PC-9 (cell line): ENCODE data around the gene ARHGAP45. TPM values are rescaled to one million over a fixed set of nuclear protein-coding genes. Genes with fewer than 3 reads are reported as not detected.

Experiments used
- BruUV-seq: library from RNA; stranded (reverse); fragments of 400-500 nt; replicated peaks from 2 replicates; lab custom pipeline; 2021; lab: Mats Ljungman, UMichigan
- CTCF ChIA-PET: fragments of 300-600 bp; sonication (Branson Sonifier 250); formaldehyde crosslinking; loops from one replicate; lab custom pipeline; 2022; ENCODE audit warnings: antibody characterized with exemption; lab: Charles Lee
- POLR2A ChIA-PET: fragments of 300-600 bp; sonication (Branson Sonifier 250); formaldehyde crosslinking; loops from one replicate; lab custom pipeline; 2022; ENCODE audit warnings: antibody characterized with exemption; ENCODE audit not compliant: unreplicated experiment; lab: Charles Lee
- DNase-seq, 2 experiments: peaks; one replicate each; pipeline versions ENCODE4 v3.0.0 to v3.0.0-alpha.2; 2015 to 2022; ENCODE audit warnings: mixed read lengths in 1 of 2
- H2AFZ ChIP-seq: fragments of 200-600 bp; sonication (generic); 2 replicates; pipeline ENCODE4 v1.8.1; 2017; ENCODE audit warnings: antibody characterized with exemption
- H3F3A ChIP-seq: fragments of 200-600 bp; sonication (generic); 2 replicates; pipeline ENCODE4 v1.8.1; 2017; ENCODE audit warnings: antibody characterized with exemption, mild to moderate bottlenecking, low read depth; ENCODE audit not compliant: insufficient read depth
- H3K27ac ChIP-seq: fragments of 200-600 bp; sonication (generic); 2 replicates; pipeline ENCODE4 v1.6.1; 2016; ENCODE audit warnings: mixed run types
- H3K27me3 ChIP-seq: fragments of 200-600 bp; sonication (generic); 2 replicates; pipeline ENCODE4 v1.6.1; 2016; ENCODE audit warnings: low read depth, mixed run types; ENCODE audit not compliant: insufficient read depth
- H3K36me3 ChIP-seq: fragments of 200-600 bp; sonication (generic); 2 replicates; pipeline ENCODE4 v1.6.1; 2016; ENCODE audit warnings: low read depth, mixed run types
- H3K4me1 ChIP-seq: fragments of 200-600 bp; sonication (generic); replicated peaks from 2 replicates; pipeline ENCODE4 v1.6.1; 2016; ENCODE audit warnings: mixed run types; ENCODE audit not compliant: insufficient read depth
- H3K4me2 ChIP-seq: fragments of 200-600 bp; sonication (generic); 2 replicates; pipeline ENCODE4 v1.6.1; 2017; ENCODE audit warnings: mixed run types
- H3K4me3 ChIP-seq: fragments of 200-600 bp; sonication (generic); 2 replicates; pipeline ENCODE4 v1.6.1; 2016; ENCODE audit warnings: mixed run types
- H3K79me2 ChIP-seq: fragments of 200-600 bp; sonication (generic); 2 replicates; pipeline ENCODE4 v1.6.1; 2017; ENCODE audit warnings: low read depth, mixed run types
- H3K9me2 ChIP-seq: fragments of 200-600 bp; sonication (generic); 2 replicates; pipeline ENCODE4 v1.8.1; 2017; ENCODE audit warnings: mild to moderate bottlenecking; ENCODE audit not compliant: insufficient read depth
- H3K9me3 ChIP-seq: fragments of 200-600 bp; sonication (generic); 2 replicates; pipeline ENCODE4 v1.8.1; 2016; ENCODE audit warnings: low read depth; ENCODE audit not compliant: insufficient read depth
- H4K20me1 ChIP-seq: fragments of 200-600 bp; sonication (generic); 2 replicates; pipeline ENCODE4 v1.8.1; 2017; ENCODE audit not compliant: insufficient read depth
- EZH2 ChIP-seq: fragments of 200-600 bp; sonication (generic); IDR thresholded peaks from 2 replicates; pipeline ENCODE4 v1.8.0; 2017; ENCODE audit warnings: antibody characterized with exemption, low read depth
- intact Hi-C: fragments of 100-400 bp; cut with micrococcal nuclease; formaldehyde crosslinking; loops from one replicate; pipeline ENCODE4 v1.10.0; 2022; ENCODE audit not compliant: unreplicated experiment
- total RNA-seq: library from RNA; stranded (reverse); gene quantifications from 2 replicates; pipeline ENCODE4 v1.2.3, GENCODE V29; 2021
- TF ChIP-seq, protein P1 (sequence below): fragments of 200-600 bp; sonication (generic); conservative IDR thresholded peaks from 2 replicates; pipeline ENCODE4 v1.6.1; 2017; ENCODE audit warnings: mixed run types, antibody characterized with exemption, mild to moderate bottlenecking, moderate library complexity

ARHGAP45 gene
- total RNA-seq, 1 experiment from 2014 or later, result 20.2 TPM

- TSS peak; percentile 42 for BruUV-seq
- Histone ChIP-seq H2AFZ (peak within 1 kb of the TSS; percentile 80), H3K27me3 (no peaks in the 10 kb centered on the region), H3K27ac (peak within 1 kb of the TSS; percentile 32; the same call in 1 of the 2 replicates), H3K9me3 (no peaks in the 10 kb centered on the region), H3K4me3 (peak within 1 kb of the TSS; percentile 91), H4K20me1 (peaks cover 5% of the 10 kb centered on the region; the same call in 1 of the 2 replicates), H3K4me2 (peak within 1 kb of the TSS; percentile 96), H3K79me2 (peaks cover 29% of the 10 kb centered on the region), H3F3A (peaks cover 40% of the 10 kb centered on the region), H3K4me1 (peaks cover 9% of the 10 kb centered on the region; the same call in 1 of the 2 replicates), H3K36me3 (no peaks in the 10 kb centered on the region), H3K9me2 (no peaks in the 10 kb centered on the region)
- CTCF ChIA-PET, result no interaction called here
- POLR2A ChIA-PET, result interaction anchor here (0.5 to 1.5 kb wide), 8 partner anchors 9 to 240 kb away, joined by 3 to 17 read pairs (median 6); partner anchors contain the start of gene ABCA7
- intact Hi-C loops, result no loop called here
- TF ChIP-seq, protein P1, sequence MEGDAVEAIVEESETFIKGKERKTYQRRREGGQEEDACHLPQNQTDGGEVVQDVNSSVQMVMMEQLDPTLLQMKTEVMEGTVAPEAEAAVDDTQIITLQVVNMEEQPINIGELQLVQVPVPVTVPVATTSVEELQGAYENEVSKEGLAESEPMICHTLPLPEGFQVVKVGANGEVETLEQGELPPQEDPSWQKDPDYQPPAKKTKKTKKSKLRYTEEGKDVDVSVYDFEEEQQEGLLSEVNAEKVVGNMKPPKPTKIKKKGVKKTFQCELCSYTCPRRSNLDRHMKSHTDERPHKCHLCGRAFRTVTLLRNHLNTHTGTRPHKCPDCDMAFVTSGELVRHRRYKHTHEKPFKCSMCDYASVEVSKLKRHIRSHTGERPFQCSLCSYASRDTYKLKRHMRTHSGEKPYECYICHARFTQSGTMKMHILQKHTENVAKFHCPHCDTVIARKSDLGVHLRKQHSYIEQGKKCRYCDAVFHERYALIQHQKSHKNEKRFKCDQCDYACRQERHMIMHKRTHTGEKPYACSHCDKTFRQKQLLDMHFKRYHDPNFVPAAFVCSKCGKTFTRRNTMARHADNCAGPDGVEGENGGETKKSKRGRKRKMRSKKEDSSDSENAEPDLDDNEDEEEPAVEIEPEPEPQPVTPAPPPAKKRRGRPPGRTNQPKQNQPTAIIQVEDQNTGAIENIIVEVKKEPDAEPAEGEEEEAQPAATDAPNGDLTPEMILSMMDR, result no peak
- no peak for TF ChIP-seq EZH2
- DNase-seq, result peak in 1 of 2 experiments; percentile 75
These were observed 40.8 kb upstream of the ARHGAP45 start, which contains the start of gene CNN2 for GRCh38 chr19:1025960-1026782. TSS of gene CNN2 (plus strand) at chr19:1026608. CDS start at chr19:1026662, 54 bp downstream.

DNA sequence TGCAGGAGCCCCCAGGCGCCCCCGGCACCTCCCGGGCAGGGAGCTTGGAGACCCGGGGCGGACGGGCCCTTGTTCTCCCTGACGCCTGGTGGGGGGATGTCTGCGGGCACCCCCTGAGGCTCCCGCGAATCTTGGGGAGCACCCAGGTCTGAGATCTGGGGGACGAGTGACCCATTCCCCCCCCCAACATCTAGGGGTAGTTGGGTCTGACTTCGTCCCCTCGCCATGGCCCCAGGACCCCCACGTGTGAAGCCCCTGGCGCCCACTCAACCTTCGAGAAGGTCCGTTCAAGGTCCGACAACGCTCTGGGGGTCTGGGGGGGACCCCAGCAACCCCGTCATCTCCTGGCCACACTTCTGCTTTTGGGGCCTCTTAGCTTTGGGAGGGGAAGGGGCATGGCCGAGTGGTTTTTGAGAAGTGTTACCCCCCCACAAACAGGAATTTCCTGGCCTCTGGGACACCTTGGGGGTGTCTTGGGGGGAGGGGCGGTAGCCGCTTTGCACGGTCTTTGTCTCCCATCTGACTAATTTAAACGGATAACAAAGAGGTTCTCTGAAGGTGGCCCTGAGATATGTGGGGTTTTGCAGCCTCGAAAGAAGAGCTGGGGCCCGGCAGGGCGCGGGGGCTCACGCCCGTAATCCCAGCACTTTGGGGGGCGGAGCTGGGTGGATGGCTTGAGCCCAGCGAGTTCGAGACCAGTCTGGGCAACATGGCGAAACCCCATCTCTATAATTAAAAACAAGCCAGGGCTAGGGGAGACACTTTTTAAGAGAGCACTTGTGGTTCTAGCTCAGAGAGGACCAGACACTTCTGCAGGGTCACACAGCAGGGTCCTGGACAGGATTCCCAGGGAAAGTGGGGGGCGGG, 40.0 kb upstream of the ARHGAP45 start:
- peak in 1 of 2 experiments; percentile 34 for DNase-seq
- intact Hi-C loops, result no loop called here
- H3K79me2 ChIP-seq, result peaks cover 29% of the 10 kb centered on the region
- POLR2A ChIA-PET, result interaction anchor here (0.5 to 1.5 kb wide), 7 partner anchors 10 to 239 kb away, joined by 3 to 17 read pairs (median 6); partner anchors contain the start of gene ABCA7
- H3K9me2 ChIP-seq, result no peaks in the 10 kb centered on the region
- H3F3A ChIP-seq, result peaks cover 36% of the 10 kb centered on the region
- CTCF ChIA-PET, result interaction anchor here (0.7 kb wide), 1 partner anchor 217 kb away, joined by 3 read pairs; no protein-coding TSS in a partner anchor
- peaks cover 5% of the 10 kb centered on the region; the same call in 1 of the 2 replicates for H4K20me1 ChIP-seq
- peak overlapping the region; percentile 91 for H3K4me3 ChIP-seq
- TF ChIP-seq EZH2, result no peak
- TF ChIP-seq, protein P1, result no peak
- H3K4me2 ChIP-seq, result peak overlapping the region; percentile 96
- peak overlapping the region; percentile 80; the same call in 1 of the 2 replicates for H2AFZ ChIP-seq
- TSS peak; percentile 85 for BruUV-seq
- no peaks in the 10 kb centered on the region for H3K27me3 ChIP-seq
- no peaks in the 10 kb centered on the region for H3K9me3 ChIP-seq
- H3K4me1 ChIP-seq, result peaks cover 9% of the 10 kb centered on the region; the same call in 1 of the 2 replicates
- H3K27ac ChIP-seq, result peak overlapping the region; percentile 30; the same call in 1 of the 2 replicates
- no peaks in the 10 kb centered on the region for H3K36me3 ChIP-seq
